Skeletal muscle satellite cell (primary cell): ENCODE results near the gene KRR1.
"Not testable (repeated sequence)": the region's sequence is repeated elsewhere in the genome, so short reads cannot be mapped to it uniquely, and the experiment has no call there.

Experiments used
- H3K27me3 ChIP-seq: 2 replicates; pipeline ENCODE4 v1.7.0; 2013; ENCODE audit warnings: low read length; ENCODE audit not compliant: control insufficient read depth, insufficient read depth
- H3K36me3 ChIP-seq: 2 replicates; pipeline ENCODE4 v1.7.0; 2013; ENCODE audit warnings: mild to moderate bottlenecking, control low read depth, low read length; ENCODE audit not compliant: insufficient read depth
- H3K4me1 ChIP-seq: 2 replicates; pipeline ENCODE4 v1.7.0; 2013; ENCODE audit warnings: low read length; ENCODE audit not compliant: control insufficient read depth, insufficient read depth
- H3K4me2 ChIP-seq: 2 replicates; pipeline ENCODE4 v1.7.0; 2013; ENCODE audit warnings: mild to moderate bottlenecking, low read length
- H3K4me3 ChIP-seq: 2 replicates; pipeline ENCODE4 v1.7.0; 2013; ENCODE audit warnings: low read length
- H3K9ac ChIP-seq: 2 replicates; pipeline ENCODE4 v1.7.0; 2013; ENCODE audit warnings: mild to moderate bottlenecking, low read depth, low read length, moderate library complexity
- H3K9me3 ChIP-seq: replicated peaks from 2 replicates; pipeline ENCODE4 v1.7.0; 2013; ENCODE audit warnings: mild to moderate bottlenecking, control low read depth, low read length

The KRR1 gene

GRCh38 chr12:75471902-75472890, 39.2 kb downstream of the KRR1 start:
- H3K4me1 ChIP-seq, result no peaks in the 10 kb centered on the region

GRCh38 chr12:75460204-75460603, 51.2 kb downstream of the KRR1 start:
- Histone ChIP-seq H3K27me3 (no peaks in the 10 kb centered on the region), H3K4me2 (no peak overlapping the region), H3K9me3 (peaks cover 7% of the 10 kb centered on the region), H3K9ac (no peak overlapping the region), H3K4me3 (no peak overlapping the region), H3K36me3 (no peaks in the 10 kb centered on the region), H3K4me1 (no peaks in the 10 kb centered on the region)

More at GRCh38 chr12:75471902-75472890, 39.2 kb downstream of the KRR1 start:
- Histone ChIP-seq H3K4me3 (no peak overlapping the region), H3K9me3 (no peaks in the 10 kb centered on the region), H3K36me3 (no peaks in the 10 kb centered on the region), H3K27me3 (no peaks in the 10 kb centered on the region), H3K9ac (no peak overlapping the region), H3K4me2 (no peak overlapping the region)

GRCh38 chr12:75459755-75460154, 51.7 kb downstream of the KRR1 start:
- no peak overlapping the region for H3K9ac ChIP-seq
- H3K4me2 ChIP-seq, result no peak overlapping the region
- no peak overlapping the region for H3K4me3 ChIP-seq
- no peaks in the 10 kb centered on the region for H3K27me3 ChIP-seq
- H3K9me3 ChIP-seq, result peaks cover 7% of the 10 kb centered on the region
- H3K36me3 ChIP-seq, result no peaks in the 10 kb centered on the region
- H3K4me1 ChIP-seq, result no peaks in the 10 kb centered on the region

- not testable (repeated sequence) for H3K4me3 ChIP-seq, H3K27me3 ChIP-seq, H3K9me3 ChIP-seq, H3K9ac ChIP-seq, H3K4me2 ChIP-seq, H3K4me1 ChIP-seq, H3K36me3 ChIP-seq
Observed at GRCh38 chr12:75457866-75458265, 53.5 kb downstream of the KRR1 start.

DNA sequence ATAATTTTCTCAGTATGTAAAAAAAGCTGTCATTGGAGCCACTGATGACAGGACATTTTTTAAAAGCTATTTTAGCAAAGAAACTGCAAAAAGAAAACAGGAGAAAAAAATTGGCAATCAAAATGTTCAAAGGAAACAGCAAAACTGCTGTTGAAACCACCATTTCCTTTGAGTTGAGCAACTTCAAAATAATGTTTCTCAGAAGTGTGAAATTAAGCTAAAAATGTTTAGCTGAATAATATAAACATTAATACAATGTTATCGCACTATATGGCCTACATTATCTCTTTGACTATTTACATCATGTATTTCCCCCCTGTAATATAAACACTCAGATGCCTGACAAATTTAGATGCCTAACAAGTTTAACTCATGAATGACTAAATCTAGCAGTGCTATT, 54.2 kb downstream of the KRR1 start:
- Histone ChIP-seq H3K4me1 (peaks cover 10% of the 10 kb centered on the region), H3K4me3 (no peak overlapping the region), H3K27me3 (no peaks in the 10 kb centered on the region), H3K9ac (no peak overlapping the region), H3K4me2 (no peak overlapping the region), H3K9me3 (no peaks in the 10 kb centered on the region), H3K36me3 (no peaks in the 10 kb centered on the region)

DNA sequence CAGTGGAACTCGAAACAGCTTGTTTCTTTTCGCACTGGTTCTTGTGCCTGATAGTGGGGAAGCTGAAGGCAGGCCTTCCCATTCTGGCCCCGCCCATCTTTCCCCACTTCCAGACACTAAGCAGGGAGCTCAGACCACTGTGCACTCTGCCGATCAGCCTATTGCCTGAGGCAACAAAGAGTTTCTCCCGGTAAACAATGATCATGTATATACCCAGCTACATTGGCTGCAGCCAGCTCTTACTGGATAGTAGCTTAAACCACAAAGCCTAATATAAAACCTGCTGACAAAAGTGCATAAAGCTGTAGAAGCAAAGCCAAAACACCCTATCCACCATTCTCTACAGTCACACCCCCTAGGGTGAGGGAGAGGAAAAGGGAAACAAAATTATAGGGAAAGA, 55.6 kb downstream of the KRR1 start:
- Histone ChIP-seq H3K9ac (no peak overlapping the region), H3K9me3 (no peaks in the 10 kb centered on the region), H3K27me3 (no peaks in the 10 kb centered on the region), H3K36me3 (no peaks in the 10 kb centered on the region), H3K4me2 (no peak overlapping the region), H3K4me1 (peaks cover 10% of the 10 kb centered on the region), H3K4me3 (no peak overlapping the region)

- H3K27me3 ChIP-seq, result no peaks in the 10 kb centered on the region
- H3K4me2 ChIP-seq, result no peak overlapping the region
- peaks cover 21% of the 10 kb centered on the region for H3K4me1 ChIP-seq
- no peak overlapping the region for H3K9ac ChIP-seq
- H3K36me3 ChIP-seq, result no peaks in the 10 kb centered on the region
- no peaks in the 10 kb centered on the region for H3K9me3 ChIP-seq
- no peak overlapping the region for H3K4me3 ChIP-seq
Observed at GRCh38 chr12:75452675-75453330, 58.6 kb downstream of the KRR1 start.

DNA sequence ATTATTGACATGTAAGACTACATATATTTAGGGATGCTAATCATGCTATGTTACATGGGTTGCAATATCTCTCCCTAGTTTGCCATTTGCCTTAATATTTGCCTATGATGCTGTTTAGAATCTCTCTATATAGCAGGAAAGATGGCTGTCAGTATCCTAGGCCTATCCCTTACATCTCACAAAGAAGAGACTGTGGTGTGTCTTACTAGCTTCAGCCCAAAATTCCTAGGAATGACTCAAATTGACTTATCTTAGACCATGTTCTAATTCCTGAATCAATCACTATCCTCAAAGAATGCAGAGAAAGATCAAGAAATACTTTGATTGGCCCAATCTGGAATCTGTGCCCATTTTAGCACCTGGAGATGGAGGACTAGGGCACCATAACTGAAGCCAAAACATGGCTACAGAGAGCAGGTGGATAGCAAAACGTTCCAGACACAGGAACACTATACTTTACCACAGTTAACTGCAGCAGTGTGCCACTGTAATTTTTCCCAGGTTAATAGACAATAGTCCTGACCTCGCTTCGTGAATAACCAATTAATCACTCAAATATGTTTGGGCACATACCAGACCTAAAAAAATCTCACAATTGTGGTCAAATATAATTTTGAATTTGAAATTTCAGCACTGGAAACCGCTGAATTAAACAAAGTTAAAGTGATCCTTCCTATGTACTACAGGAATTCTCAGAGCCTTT, 63.6 kb downstream of the KRR1 start:
- peak overlapping the region; percentile 37 for H3K4me2 ChIP-seq
- peak overlapping the region; percentile 14 for H3K9ac ChIP-seq

GRCh38 chr12:75446857-75447256, 64.6 kb downstream of the KRR1 start:
- no peaks in the 10 kb centered on the region for H3K27me3 ChIP-seq
- H3K4me1 ChIP-seq, result peaks cover 53% of the 10 kb centered on the region
- H3K9me3 ChIP-seq, result no peaks in the 10 kb centered on the region
- H3K4me2 ChIP-seq, result peak overlapping the region; percentile 39
- H3K4me3 ChIP-seq, result no peak overlapping the region
- no peaks in the 10 kb centered on the region for H3K36me3 ChIP-seq
- peak overlapping the region; percentile 14 for H3K9ac ChIP-seq

More for the DNA sequence above, 63.6 kb downstream of the KRR1 start:
- Histone ChIP-seq H3K4me1 (peaks cover 57% of the 10 kb centered on the region), H3K4me3 (no peak overlapping the region), H3K9me3 (no peaks in the 10 kb centered on the region), H3K27me3 (no peaks in the 10 kb centered on the region), H3K36me3 (no peaks in the 10 kb centered on the region)

DNA sequence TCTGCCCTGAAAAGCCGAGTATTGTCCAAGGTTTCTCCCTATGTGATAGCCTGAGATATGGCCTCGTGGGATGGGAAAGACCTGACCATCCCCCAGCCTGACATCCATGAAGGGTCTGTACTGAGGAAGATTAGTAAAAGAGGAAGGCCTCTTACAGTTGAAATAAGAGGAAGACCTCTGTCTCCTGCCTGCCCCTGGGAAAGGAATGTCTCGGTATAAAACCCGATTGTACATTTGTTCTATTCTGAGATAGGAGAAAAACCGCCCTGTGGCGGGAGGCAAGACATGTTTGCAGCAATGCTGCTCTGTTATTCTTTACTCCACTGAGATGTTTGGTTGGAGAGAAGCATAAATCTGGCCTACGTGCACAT, 66.3 kb downstream of the KRR1 start:
- not testable (repeated sequence) for H3K4me3 ChIP-seq, H3K27me3 ChIP-seq, H3K9me3 ChIP-seq, H3K9ac ChIP-seq, H3K36me3 ChIP-seq, H3K4me2 ChIP-seq
- H3K4me1 ChIP-seq, result peaks cover 56% of the 10 kb centered on the region

DNA sequence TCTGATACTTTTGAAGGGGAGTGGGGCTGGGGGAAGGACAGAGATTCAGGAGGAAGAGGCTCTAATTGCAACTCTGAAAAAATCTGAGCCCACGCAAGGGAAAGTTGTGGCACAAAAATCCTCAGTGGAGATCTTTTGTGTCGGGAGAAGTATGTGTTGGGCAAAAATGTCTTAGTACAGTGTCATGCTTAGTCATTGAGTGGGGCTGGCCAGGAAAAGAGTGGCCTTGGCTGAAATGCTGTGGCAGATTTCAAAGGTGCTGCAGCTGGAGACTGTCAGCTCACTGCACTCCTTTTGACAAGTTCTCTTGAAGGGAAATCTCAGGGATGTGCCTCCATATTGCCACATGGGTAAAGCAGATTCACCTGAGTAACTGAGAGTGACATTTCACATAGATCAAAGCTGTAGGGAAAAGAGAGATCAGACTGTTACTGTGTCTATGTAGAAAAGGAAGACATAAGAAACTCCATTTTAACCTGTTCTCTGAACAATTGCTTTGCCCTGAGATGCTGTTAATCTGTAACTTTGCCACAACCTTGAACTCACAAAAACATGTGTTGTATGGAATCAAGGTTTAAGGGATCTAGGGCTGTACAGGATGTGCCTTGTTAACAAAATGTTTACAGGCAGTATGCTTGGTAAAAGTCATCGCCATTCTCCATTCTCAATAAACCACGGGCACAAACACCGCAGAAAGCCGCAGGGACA, 66.8 kb downstream of the KRR1 start:
- no peak overlapping the region for H3K9ac ChIP-seq
- H3K36me3 ChIP-seq, result no peaks in the 10 kb centered on the region
- H3K4me3 ChIP-seq, result no peak overlapping the region
- H3K4me1 ChIP-seq, result peaks cover 56% of the 10 kb centered on the region
- no peaks in the 10 kb centered on the region for H3K9me3 ChIP-seq
- peak overlapping the region; percentile 6 for H3K4me2 ChIP-seq
- H3K27me3 ChIP-seq, result no peaks in the 10 kb centered on the region
